HEK293T (cell line): ENCODE data around the gene PGAM2.
"Not testable (repeated sequence)": the region's sequence is repeated elsewhere in the genome, so short reads cannot be mapped to it uniquely, and the experiment has no call there.

Source experiments
- ARNT ChIP-seq: fragments of 450-650 bp; IDR thresholded peaks from 2 replicates; pipeline ENCODE4 v1.6.1; 2017; ENCODE audit warnings: mild to moderate bottlenecking
- BHLHE40 ChIP-seq: fragments of 450-650 bp; IDR thresholded peaks from 2 replicates; pipeline ENCODE4 v1.6.1; 2016; ENCODE audit warnings: mild to moderate bottlenecking, moderate library complexity, borderline replicate concordance
- ELF4 ChIP-seq: fragments of 450-650 bp; IDR thresholded peaks from 2 replicates; pipeline ENCODE4 v1.6.1; 2017; ENCODE audit warnings: antibody characterized with exemption
- FOXA1 ChIP-seq: fragments of 450-650 bp; IDR thresholded peaks from 2 replicates; pipeline ENCODE4 v1.6.1; 2016; ENCODE audit warnings: mild to moderate bottlenecking
- FOXM1 ChIP-seq: fragments of 450-650 bp; IDR thresholded peaks from 2 replicates; pipeline ENCODE4 v1.6.1; 2017; ENCODE audit warnings: mild to moderate bottlenecking, borderline replicate concordance
- HDGF ChIP-seq: fragments of 450-650 bp; IDR thresholded peaks from 2 replicates; pipeline ENCODE4 v1.6.1; 2017; ENCODE audit warnings: antibody characterized with exemption, borderline replicate concordance
- NFRKB ChIP-seq: fragments of 450-650 bp; IDR thresholded peaks from 2 replicates; pipeline ENCODE4 v1.6.1; 2016; ENCODE audit warnings: mild to moderate bottlenecking, moderate library complexity
- SP1 ChIP-seq: fragments of 450-650 bp; IDR thresholded peaks from 2 replicates; pipeline ENCODE4 v1.6.1; 2017
- SUZ12 ChIP-seq: fragments of 450-650 bp; IDR thresholded peaks from 2 replicates; pipeline ENCODE4 v1.6.1; 2016; ENCODE audit warnings: mild to moderate bottlenecking
- TARDBP ChIP-seq: fragments of 450-650 bp; IDR thresholded peaks from 2 replicates; pipeline ENCODE4 v1.6.1; 2016

- TF ChIP-seq ARNT, FOXA1, SP1, TARDBP, ELF4, SUZ12, BHLHE40, HDGF, NFRKB, FOXM1: not testable (repeated sequence)
Measured at GRCh38 chr7:44038961-44039558, 26.3 kb downstream of the PGAM2 start.
